HL-60 (cell line): ENCODE results near the gene GUCY1A1.

Source experiments
- DNase-seq, 2 experiments: peaks; one replicate each; pipeline ENCODE4 v3.0.0-alpha.2; 2010 to 2020; ENCODE audit warnings: low read depth in 1 of 2, low spot score in 1 of 2
- H3K27ac ChIP-seq: fragments of 250-450 bp; sonication (Bioruptor Pico); replicated peaks from 2 replicates; pipeline ENCODE4 v1.5.1; 2020; ENCODE audit warnings: mild to moderate bottlenecking, moderate library complexity
- H3K27me3 ChIP-seq: fragments of 250-450 bp; sonication (Bioruptor Pico); 2 replicates; pipeline ENCODE4 v1.5.1; 2021; ENCODE audit warnings: mild to moderate bottlenecking, moderate library complexity; ENCODE audit not compliant: insufficient read depth, poor library complexity, severe bottlenecking
- H3K4me3 ChIP-seq: replicated peaks from 2 replicates; pipeline ENCODE4 v1.5.1; 2011; ENCODE audit warnings: mild to moderate bottlenecking, control low read depth, low read length; ENCODE audit not compliant: insufficient read depth
- CTCF ChIP-seq: IDR thresholded peaks from one replicate; pipeline ENCODE4 v1.5.1; 2011; ENCODE audit warnings: low read length, control low read depth, inconsistent platforms; ENCODE audit not compliant: insufficient read depth
- GABPA ChIP-seq: IDR thresholded peaks from 2 replicates; pipeline ENCODE4 v1.6.1; 2012; ENCODE audit warnings: low read depth
- POLR2AphosphoS5 ChIP-seq: IDR thresholded peaks from 2 replicates; pipeline ENCODE4 v1.6.1; 2012; ENCODE audit warnings: low read depth
- REST ChIP-seq: IDR thresholded peaks from 2 replicates; pipeline ENCODE4 v1.6.1; 2012; ENCODE audit warnings: low read depth; ENCODE audit not compliant: insufficient replicate concordance
- SPI1 ChIP-seq: IDR thresholded peaks from 2 replicates; pipeline ENCODE4 v1.6.1; 2012; ENCODE audit warnings: low read depth, mild to moderate bottlenecking, borderline replicate concordance

Gene GUCY1A1

GRCh38 chr4:155681886-155682285, 15.2 kb downstream of the GUCY1A1 start:
- Histone ChIP-seq H3K27me3 (no peaks in the 10 kb centered on the region), H3K27ac (no peak overlapping the region), H3K4me3 (no peak overlapping the region)
- TF ChIP-seq REST (no peak), GABPA (no peak), POLR2AphosphoS5 (no peak), SPI1 (no peak), CTCF (no peak)
- no peak for DNase-seq

- no peak for TF ChIP-seq POLR2AphosphoS5
- TF ChIP-seq CTCF = no peak
- TF ChIP-seq GABPA = no peak
- no peak for TF ChIP-seq REST
- no peak for TF ChIP-seq SPI1
- no peaks in the 10 kb centered on the region for H3K27me3 ChIP-seq
- H3K4me3 ChIP-seq = no peak overlapping the region
- no peak overlapping the region for H3K27ac ChIP-seq
- no peak for DNase-seq
These were observed 17.8 kb downstream of the GUCY1A1 start for GRCh38 chr4:155684423-155684822.

GRCh38 chr4:155684892-155685541, 18.4 kb downstream of the GUCY1A1 start:
- DNase-seq = no peak
- Histone ChIP-seq H3K27me3 (no peaks in the 10 kb centered on the region), H3K4me3 (no peak overlapping the region), H3K27ac (no peak overlapping the region)
- TF ChIP-seq SPI1 (no peak), GABPA (no peak), POLR2AphosphoS5 (no peak), REST (no peak), CTCF (no peak)
